Breast epithelium (tissue), 4 donors: ENCODE results near the gene ZIC2. TPM values are rescaled to one million over a fixed set of nuclear protein-coding genes. Genes with fewer than 3 reads are reported as not detected.
"Not testable (repeated sequence)": the region's sequence is repeated elsewhere in the genome, so short reads cannot be mapped to it uniquely, and the experiment has no call there.

ENCODE experiments used
- DNase-seq, 2 donors: peaks; one replicate each; pipeline ENCODE4 v3.0.0-alpha.2; 2019; ENCODE audit warnings: low spot score in 2 of 2
- H3K27ac ChIP-seq, 2 donors: fragments of 200-600 bp; sonication (generic) in 1 of 2; one replicate each; pipeline ENCODE4 v1.5.1; 2016 to 2019; ENCODE audit warnings: mild to moderate bottlenecking in 1 of 2
- H3K27me3 ChIP-seq, 2 donors: fragments of 200-600 bp; sonication (generic) in 1 of 2; one replicate each; pipeline versions ENCODE4 v1.5.1 to v1.6.0; 2017 to 2019; ENCODE audit warnings: control low read depth in 1 of 2, mild to moderate bottlenecking in 1 of 2
- H3K36me3 ChIP-seq: fragments of 200-600 bp; one replicate; pipeline ENCODE4 v1.5.1; 2019
- H3K4me1 ChIP-seq, 2 donors: fragments of 200-600 bp; sonication (generic); one replicate each; pipeline ENCODE4 v1.5.1; 2016 to 2019; ENCODE audit warnings: control low read depth in 1 of 2
- H3K4me3 ChIP-seq, 3 donors: fragments of 200-600 bp; sonication (generic); 1 replicate in 2 of 3; 2 replicates in 1 of 3; pipeline ENCODE4 v1.5.1; 2016 to 2019; ENCODE audit warnings: mild to moderate bottlenecking in 3 of 3, moderate library complexity in 2 of 3
- H3K9me3 ChIP-seq, 2 donors: fragments of 200-600 bp; sonication (generic) in 1 of 2; one replicate each; pipeline ENCODE4 v1.5.1; 2016 to 2019; ENCODE audit warnings: control low read depth in 1 of 2
- POLR2A ChIP-seq: fragments of 450-650 bp; IDR thresholded peaks from one replicate; pipeline ENCODE4 v1.6.1; 2016; ENCODE audit warnings: antibody characterized with exemption, mild to moderate bottlenecking, moderate library complexity
- POLR2AphosphoS5 ChIP-seq, 3 donors: sonication (generic); formaldehyde crosslinking; IDR thresholded peaks; one replicate each; pipeline ENCODE4 v1.6.1; 2017; ENCODE audit warnings: antibody characterized with exemption in 3 of 3
- intact Hi-C: fragments of 100-400 bp; cut with DNase I; formaldehyde crosslinking; loops from one replicate; pipeline ENCODE4 v1.15.1; 2023; ENCODE audit warnings: low total_unique reads
- total RNA-seq, 3 donors: library from RNA; depleted of rRNA; stranded (reverse); fragments of >200 nt; gene quantifications; one replicate each; pipeline ENCODE4 v1.1.0, GENCODE V29; 2016
- TF ChIP-seq, protein P1 (sequence below), 3 donors: fragments of 450-650 bp; IDR thresholded peaks; one replicate each; pipeline ENCODE4 v1.5.1; 2016 to 2017; ENCODE audit warnings: antibody characterized with exemption in 3 of 3, mild to moderate bottlenecking in 3 of 3, moderate library complexity in 3 of 3

The ZIC2 gene
- total RNA-seq, 3 donors from 2014 or later, result 0.15 TPM; not detected in 2

DNA sequence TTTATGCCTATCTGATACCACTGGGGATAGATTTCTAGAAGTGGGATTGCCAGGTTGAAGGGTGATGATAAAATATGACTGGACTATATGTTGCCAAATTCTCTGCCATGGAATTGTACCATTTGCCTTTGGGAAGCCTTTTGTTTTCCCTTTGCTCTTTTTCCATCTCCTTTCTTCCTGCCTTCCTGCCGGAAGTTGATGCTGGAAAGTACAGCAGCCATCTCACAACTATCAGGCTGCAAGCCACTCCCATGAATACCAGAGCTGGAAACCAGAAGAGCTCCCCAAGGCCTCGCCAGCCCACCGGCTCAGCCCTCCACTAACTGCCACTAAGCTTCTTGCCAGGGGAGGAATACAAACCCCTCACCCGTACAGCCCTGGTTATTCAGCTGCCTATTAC lies 39.7 kb upstream of the ZIC2 start:
- no peak for DNase-seq
- Histone ChIP-seq H3K36me3 (no peaks in the 10 kb centered on the region), H3K4me3 (no peak overlapping the region), H3K4me1 (no peaks in the 10 kb centered on the region), H3K27ac (no peak overlapping the region), H3K9me3 (no peaks in the 10 kb centered on the region), H3K27me3 (peaks cover 0 to 19% of the 10 kb centered on the region in 2 donors)
- intact Hi-C loops, result no loop called here
- TF ChIP-seq, protein P1, sequence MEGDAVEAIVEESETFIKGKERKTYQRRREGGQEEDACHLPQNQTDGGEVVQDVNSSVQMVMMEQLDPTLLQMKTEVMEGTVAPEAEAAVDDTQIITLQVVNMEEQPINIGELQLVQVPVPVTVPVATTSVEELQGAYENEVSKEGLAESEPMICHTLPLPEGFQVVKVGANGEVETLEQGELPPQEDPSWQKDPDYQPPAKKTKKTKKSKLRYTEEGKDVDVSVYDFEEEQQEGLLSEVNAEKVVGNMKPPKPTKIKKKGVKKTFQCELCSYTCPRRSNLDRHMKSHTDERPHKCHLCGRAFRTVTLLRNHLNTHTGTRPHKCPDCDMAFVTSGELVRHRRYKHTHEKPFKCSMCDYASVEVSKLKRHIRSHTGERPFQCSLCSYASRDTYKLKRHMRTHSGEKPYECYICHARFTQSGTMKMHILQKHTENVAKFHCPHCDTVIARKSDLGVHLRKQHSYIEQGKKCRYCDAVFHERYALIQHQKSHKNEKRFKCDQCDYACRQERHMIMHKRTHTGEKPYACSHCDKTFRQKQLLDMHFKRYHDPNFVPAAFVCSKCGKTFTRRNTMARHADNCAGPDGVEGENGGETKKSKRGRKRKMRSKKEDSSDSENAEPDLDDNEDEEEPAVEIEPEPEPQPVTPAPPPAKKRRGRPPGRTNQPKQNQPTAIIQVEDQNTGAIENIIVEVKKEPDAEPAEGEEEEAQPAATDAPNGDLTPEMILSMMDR (IDR thresholded peaks at IDR 0.05), result no peak
- TF ChIP-seq POLR2AphosphoS5 (IDR thresholded peaks at IDR 0.05) (no peak), POLR2A (no peak)

DNA sequence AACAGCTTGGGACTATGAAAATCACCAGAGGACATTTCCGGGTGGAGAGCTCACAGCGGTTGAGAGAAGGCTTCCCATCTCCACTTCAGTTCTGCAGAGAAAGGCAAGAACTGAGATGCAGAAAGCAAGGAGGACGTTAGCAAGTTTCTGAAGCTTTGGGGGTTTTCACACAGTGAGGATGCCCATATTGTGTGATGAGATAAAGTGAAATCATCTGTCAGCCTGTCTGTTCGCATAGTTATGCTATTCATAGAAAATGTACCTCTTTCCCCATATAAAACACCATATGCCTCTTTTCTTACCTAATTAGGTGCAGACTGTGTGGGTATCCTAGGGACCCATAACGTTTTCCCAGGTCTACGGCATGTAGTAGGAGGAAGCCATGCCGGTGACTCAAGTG lies 37.5 kb upstream of the ZIC2 start:
- no peak overlapping the region for H3K4me3 ChIP-seq
- no peak for DNase-seq
- intact Hi-C loops, result no loop called here

DNA sequence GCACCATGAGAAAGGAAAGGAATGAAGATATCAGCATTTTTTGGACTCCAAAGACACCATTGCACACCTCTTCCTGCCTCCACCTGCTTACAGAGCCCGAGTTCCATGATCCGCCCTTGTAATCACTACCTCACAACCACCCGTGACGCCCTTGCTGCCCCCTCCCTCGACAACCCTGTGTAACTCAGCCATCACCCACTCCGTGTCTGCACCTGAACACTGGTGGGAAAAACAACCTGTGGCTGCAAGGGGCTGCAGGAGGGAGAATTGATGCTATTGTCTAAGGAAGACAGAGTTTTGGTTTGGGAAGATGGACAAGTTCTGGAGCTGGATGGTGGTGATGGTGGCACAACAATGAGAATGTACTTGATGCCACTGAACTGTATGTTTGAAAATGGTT lies 37.0 kb upstream of the ZIC2 start:
- TF ChIP-seq, protein P1 (IDR thresholded peaks at IDR 0.05), result no peak
- TF ChIP-seq POLR2A (no peak), POLR2AphosphoS5 (IDR thresholded peaks at IDR 0.05) (no peak)
- Histone ChIP-seq H3K4me3 (no peak overlapping the region), H3K36me3 (no peaks in the 10 kb centered on the region), H3K9me3 (no peaks in the 10 kb centered on the region), H3K27me3 (peaks cover 0 to 32% of the 10 kb centered on the region in 2 donors), H3K4me1 (no peaks in the 10 kb centered on the region), H3K27ac (no peak overlapping the region)
- intact Hi-C loops, result no loop called here
- DNase-seq, result no peak

More for the DNA sequence above, 37.5 kb upstream of the ZIC2 start:
- H3K27me3 ChIP-seq, result peaks cover 0 to 32% of the 10 kb centered on the region in 2 donors
- H3K9me3 ChIP-seq, result no peaks in the 10 kb centered on the region
- TF ChIP-seq, protein P1 (IDR thresholded peaks at IDR 0.05), result no peak
- no peak for TF ChIP-seq POLR2A
- no peak for TF ChIP-seq POLR2AphosphoS5 (IDR thresholded peaks at IDR 0.05)
- H3K4me1 ChIP-seq, result no peaks in the 10 kb centered on the region
- H3K27ac ChIP-seq, result no peak overlapping the region
- H3K36me3 ChIP-seq, result no peaks in the 10 kb centered on the region

DNA sequence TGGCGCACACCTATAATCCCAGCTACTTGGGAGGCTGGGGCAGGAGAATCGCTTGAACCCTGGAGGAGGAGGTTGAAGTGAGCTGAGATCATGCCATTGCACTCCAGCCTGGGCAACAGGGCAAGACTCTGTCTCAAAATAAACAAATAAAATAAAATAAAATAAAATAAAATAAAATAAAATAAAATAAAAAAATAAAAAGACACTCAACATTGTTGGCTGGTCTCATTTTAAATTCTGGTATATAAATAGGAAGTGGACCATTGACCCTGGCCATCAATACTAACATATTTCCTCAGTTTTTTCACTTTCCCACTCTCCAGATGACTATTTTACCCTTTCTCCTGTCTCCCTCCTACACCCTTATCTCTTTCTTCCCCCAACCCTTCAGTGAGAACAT lies 36.1 kb upstream of the ZIC2 start:
- H3K36me3 ChIP-seq, H3K4me3 ChIP-seq, H3K4me1 ChIP-seq, DNase-seq, H3K9me3 ChIP-seq, H3K27ac ChIP-seq, intact Hi-C loops: not testable (repeated sequence)
- H3K27me3 ChIP-seq, result peaks cover 0 to 32% of the 10 kb centered on the region in 2 donors

DNA sequence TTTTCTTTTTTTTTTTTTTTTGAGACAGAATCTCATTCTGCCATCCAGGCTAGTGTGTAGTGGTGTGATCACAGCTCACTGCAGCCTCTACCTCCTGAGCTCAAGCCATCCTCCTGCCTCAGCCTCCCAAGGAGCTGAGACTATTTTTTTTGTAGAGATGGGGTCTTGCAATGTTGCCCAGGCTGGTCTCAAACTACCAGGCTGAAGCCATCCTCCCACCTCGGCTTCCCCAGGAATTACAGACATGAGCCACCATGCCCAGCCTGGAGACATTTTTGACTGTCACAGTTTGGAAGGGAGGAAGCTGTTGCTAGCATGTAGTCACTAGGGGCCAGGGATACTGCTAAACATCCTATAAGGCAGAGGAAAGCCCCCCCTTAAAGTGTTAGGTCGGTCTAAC lies 33.9 kb upstream of the ZIC2 start:
- no peaks in the 10 kb centered on the region for H3K4me1 ChIP-seq
- TF ChIP-seq POLR2AphosphoS5 (IDR thresholded peaks at IDR 0.05) (no peak), POLR2A (no peak)
- TF ChIP-seq, protein P1 (IDR thresholded peaks at IDR 0.05), result no peak
- H3K4me3 ChIP-seq, result no peak overlapping the region
- intact Hi-C loops, result no loop called here
- H3K27me3 ChIP-seq, result peaks cover 0 to 22% of the 10 kb centered on the region in 2 donors
- no peaks in the 10 kb centered on the region for H3K36me3 ChIP-seq
- no peak overlapping the region for H3K27ac ChIP-seq
- DNase-seq, result no peak
- no peaks in the 10 kb centered on the region for H3K9me3 ChIP-seq

DNA sequence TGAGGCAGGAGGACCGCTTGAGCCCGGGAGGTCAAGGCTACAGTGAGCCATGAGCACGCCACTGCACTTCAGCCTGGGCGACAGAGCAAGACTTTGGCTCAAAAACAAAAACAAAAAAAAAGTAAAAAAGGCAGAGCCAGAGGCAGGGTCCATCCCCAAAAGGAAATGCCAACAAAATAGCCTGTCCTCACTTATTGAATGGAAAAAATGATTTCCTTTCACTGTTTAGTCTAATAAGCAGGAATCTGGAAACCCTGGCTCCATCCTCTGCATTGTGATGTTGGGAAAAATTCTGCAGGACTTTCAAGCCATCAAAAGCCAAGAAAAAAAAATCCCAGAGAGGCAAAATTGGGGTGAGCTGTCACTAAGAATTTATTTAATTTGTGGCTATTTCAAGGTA lies 33.2 kb upstream of the ZIC2 start:
- DNase-seq, result no peak
- no peak overlapping the region for H3K4me3 ChIP-seq
- no peak overlapping the region for H3K27ac ChIP-seq
- H3K36me3 ChIP-seq, result no peaks in the 10 kb centered on the region
- intact Hi-C loops, result no loop called here
- H3K4me1 ChIP-seq, result no peaks in the 10 kb centered on the region
- H3K27me3 ChIP-seq, result peaks cover 0 to 24% of the 10 kb centered on the region in 2 donors
- no peaks in the 10 kb centered on the region for H3K9me3 ChIP-seq
- TF ChIP-seq, protein P1 (IDR thresholded peaks at IDR 0.05), result no peak
- no peak for TF ChIP-seq POLR2A
- TF ChIP-seq POLR2AphosphoS5 (IDR thresholded peaks at IDR 0.05), result no peak
